ENCODE results near the gene KCNMA1.

Gene KCNMA1

DNA sequence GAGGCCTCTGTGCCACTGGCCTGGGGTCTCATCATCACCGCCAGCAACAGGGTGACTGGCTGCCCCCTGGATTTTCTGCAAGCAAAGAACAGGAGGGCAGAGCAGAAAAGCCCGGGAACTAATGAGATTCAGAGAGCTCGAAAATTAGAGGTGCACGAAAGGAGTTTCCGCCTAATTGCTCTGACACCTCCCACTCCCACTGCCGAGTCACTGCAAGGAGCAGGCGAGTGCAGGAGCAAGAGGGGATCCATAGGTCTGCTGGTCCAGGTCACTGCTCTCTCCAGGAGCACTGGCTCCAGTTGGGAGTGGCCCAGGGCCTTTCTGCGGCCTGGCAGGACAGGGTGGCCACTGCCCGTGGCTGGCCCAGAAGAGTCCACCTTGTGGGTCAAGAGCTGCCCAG is 276.2 kb downstream of the KCNMA1 start:
- no peaks in the 10 kb centered on the region for H3K27me3 ChIP-seq (ENCODE audit: control insufficient read depth, insufficient read depth, low read length)
- no CpG with 5 or more reads among the region's 9 CpGs for WGBS (ENCODE audit: insufficient coverage, insufficient read length)
- no peak overlapping the region for H3K4me3 ChIP-seq (ENCODE audit: low read length)
- H3K27ac ChIP-seq (ENCODE audit: low read length) = no peak overlapping the region
- DNase-seq (ENCODE audit: low read depth, low spot score) = no peak
- 0 out of 2 replicates have a peak, but pooled peaks cover 2% of the 10 kb centered on the region for H3K36me3 ChIP-seq (ENCODE audit: control insufficient read depth, insufficient read depth, low read length)
- H3K4me1 ChIP-seq (ENCODE audit: control insufficient read depth, insufficient read depth, low read length) = peaks cover 2% of the 10 kb centered on the region; the same call in 1 of the 2 replicates
- no peaks in the 10 kb centered on the region; the same call in 1 of the 2 replicates for H3K9me3 ChIP-seq (ENCODE audit: control insufficient read depth, insufficient read depth, low read length)

DNA sequence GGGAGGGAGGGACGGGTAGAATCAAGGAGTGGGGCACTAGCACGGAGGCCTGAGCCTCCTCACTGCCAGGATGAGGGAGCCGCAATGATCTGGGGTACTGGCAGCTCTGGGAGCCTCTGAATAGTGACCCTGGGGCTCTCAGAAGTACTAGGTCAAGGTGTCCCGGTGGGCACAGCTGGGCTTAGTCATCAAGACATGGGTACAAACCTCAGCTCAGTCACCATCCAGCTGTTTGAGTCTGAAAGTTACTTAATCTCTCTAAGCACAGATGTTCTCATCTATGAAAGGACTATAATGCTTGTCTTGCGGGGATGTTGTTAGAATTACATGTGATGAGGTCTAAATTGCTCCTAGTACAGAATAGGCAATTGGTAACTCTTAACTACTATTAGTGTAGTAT is 276.8 kb downstream of the KCNMA1 start:
- no peaks in the 10 kb centered on the region for H3K27me3 ChIP-seq (ENCODE audit: control insufficient read depth, insufficient read depth, low read length)
- H3K36me3 ChIP-seq (ENCODE audit: control insufficient read depth, insufficient read depth, low read length) = 0 out of 2 replicates have a peak, but pooled peaks cover 2% of the 10 kb centered on the region
- H3K4me1 ChIP-seq (ENCODE audit: control insufficient read depth, insufficient read depth, low read length) = peaks cover 2% of the 10 kb centered on the region; the same call in 1 of the 2 replicates
- no peaks in the 10 kb centered on the region; the same call in 1 of the 2 replicates for H3K9me3 ChIP-seq (ENCODE audit: control insufficient read depth, insufficient read depth, low read length)
- DNase-seq (ENCODE audit: low read depth, low spot score) = no peak
- no peak overlapping the region for H3K4me3 ChIP-seq (ENCODE audit: low read length)
- WGBS (ENCODE audit: insufficient coverage, insufficient read length) = no CpG with 5 or more reads among the region's 5 CpGs
- no peak overlapping the region for H3K27ac ChIP-seq (ENCODE audit: low read length)

DNA sequence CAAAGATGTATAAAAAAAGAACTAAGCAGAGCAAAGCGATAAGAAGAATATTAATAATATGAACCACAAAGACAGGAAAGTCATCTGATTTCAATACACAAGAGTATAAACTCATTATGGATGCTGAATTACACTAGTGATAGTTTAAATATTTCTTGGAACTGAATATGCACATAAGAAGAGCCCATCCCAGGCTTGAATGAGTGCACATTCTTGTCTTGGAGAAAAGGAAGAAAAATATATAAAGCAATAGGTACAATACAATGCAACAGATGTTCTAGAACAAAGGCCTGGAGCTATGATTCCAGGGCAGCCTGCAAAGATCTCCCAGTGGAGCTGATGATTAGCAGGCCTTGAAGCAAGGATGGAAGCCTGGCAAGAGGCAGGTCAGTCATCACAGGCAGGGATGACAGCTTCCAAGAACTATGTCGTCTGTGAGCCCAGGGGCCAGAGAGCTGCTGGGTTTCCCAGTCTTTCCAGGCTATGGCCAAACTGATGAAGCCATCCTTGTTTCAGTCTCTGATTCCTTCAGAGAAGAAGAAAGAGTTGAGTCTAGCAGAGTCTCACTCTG is 277.6 kb downstream of the KCNMA1 start:
- DNase-seq (ENCODE audit: low read depth, low spot score) = no peak
- Histone ChIP-seq H3K9me3 (ENCODE audit: control insufficient read depth, insufficient read depth, low read length) (no peaks in the 10 kb centered on the region; the same call in 1 of the 2 replicates), H3K27me3 (ENCODE audit: control insufficient read depth, insufficient read depth, low read length) (no peaks in the 10 kb centered on the region), H3K36me3 (ENCODE audit: control insufficient read depth, insufficient read depth, low read length) (0 out of 2 replicates have a peak, but pooled peaks cover 2% of the 10 kb centered on the region), H3K4me3 (ENCODE audit: low read length) (no peak overlapping the region), H3K4me1 (ENCODE audit: control insufficient read depth, insufficient read depth, low read length) (peaks cover 2% of the 10 kb centered on the region; the same call in 1 of the 2 replicates), H3K27ac (ENCODE audit: low read length) (no peak overlapping the region)
- WGBS (ENCODE audit: insufficient coverage, insufficient read length) = no CpG with 5 or more reads among the region's 2 CpGs

GRCh38 chr10:77359287-77359691 is 278.3 kb downstream of the KCNMA1 start:
- no CpG with 5 or more reads among the region's 9 CpGs for WGBS (ENCODE audit: insufficient coverage, insufficient read length)
- H3K4me3 ChIP-seq (ENCODE audit: low read length) = no peak overlapping the region
- no peaks in the 10 kb centered on the region; the same call in 1 of the 2 replicates for H3K9me3 ChIP-seq (ENCODE audit: control insufficient read depth, insufficient read depth, low read length)
- peaks cover 2% of the 10 kb centered on the region; the same call in 1 of the 2 replicates for H3K4me1 ChIP-seq (ENCODE audit: control insufficient read depth, insufficient read depth, low read length)
- H3K27ac ChIP-seq (ENCODE audit: low read length) = no peak overlapping the region
- 0 out of 2 replicates have a peak, but pooled peaks cover 2% of the 10 kb centered on the region for H3K36me3 ChIP-seq (ENCODE audit: control insufficient read depth, insufficient read depth, low read length)
- H3K27me3 ChIP-seq (ENCODE audit: control insufficient read depth, insufficient read depth, low read length) = no peaks in the 10 kb centered on the region
- DNase-seq (ENCODE audit: low read depth, low spot score) = no peak

GRCh38 chr10:77358656-77359055 is 279.0 kb downstream of the KCNMA1 start:
- H3K27ac ChIP-seq (ENCODE audit: low read length) = no peak overlapping the region
- no peak for DNase-seq (ENCODE audit: low read depth, low spot score)
- H3K27me3 ChIP-seq (ENCODE audit: control insufficient read depth, insufficient read depth, low read length) = no peaks in the 10 kb centered on the region
- H3K36me3 ChIP-seq (ENCODE audit: control insufficient read depth, insufficient read depth, low read length) = 0 out of 2 replicates have a peak, but pooled peaks cover 2% of the 10 kb centered on the region
- WGBS (ENCODE audit: insufficient coverage, insufficient read length) = no CpG with 5 or more reads among the region's 5 CpGs
- peaks cover 2% of the 10 kb centered on the region; the same call in 1 of the 2 replicates for H3K4me1 ChIP-seq (ENCODE audit: control insufficient read depth, insufficient read depth, low read length)
- no peaks in the 10 kb centered on the region; the same call in 1 of the 2 replicates for H3K9me3 ChIP-seq (ENCODE audit: control insufficient read depth, insufficient read depth, low read length)
- no peak overlapping the region for H3K4me3 ChIP-seq (ENCODE audit: low read length)

GRCh38 chr10:77357611-77358310 is 279.8 kb downstream of the KCNMA1 start:
- Histone ChIP-seq H3K9me3 (ENCODE audit: control insufficient read depth, insufficient read depth, low read length) (no peaks in the 10 kb centered on the region; the same call in 1 of the 2 replicates), H3K36me3 (ENCODE audit: control insufficient read depth, insufficient read depth, low read length) (0 out of 2 replicates have a peak, but pooled peaks cover 2% of the 10 kb centered on the region), H3K27ac (ENCODE audit: low read length) (no peak overlapping the region), H3K4me3 (ENCODE audit: low read length) (no peak overlapping the region), H3K27me3 (ENCODE audit: control insufficient read depth, insufficient read depth, low read length) (no peaks in the 10 kb centered on the region), H3K4me1 (ENCODE audit: control insufficient read depth, insufficient read depth, low read length) (peaks cover 2% of the 10 kb centered on the region; the same call in 1 of the 2 replicates)
- WGBS (ENCODE audit: insufficient coverage, insufficient read length) = no CpG with 5 or more reads among the region's 4 CpGs
- DNase-seq (ENCODE audit: low read depth, low spot score) = no peak

DNA sequence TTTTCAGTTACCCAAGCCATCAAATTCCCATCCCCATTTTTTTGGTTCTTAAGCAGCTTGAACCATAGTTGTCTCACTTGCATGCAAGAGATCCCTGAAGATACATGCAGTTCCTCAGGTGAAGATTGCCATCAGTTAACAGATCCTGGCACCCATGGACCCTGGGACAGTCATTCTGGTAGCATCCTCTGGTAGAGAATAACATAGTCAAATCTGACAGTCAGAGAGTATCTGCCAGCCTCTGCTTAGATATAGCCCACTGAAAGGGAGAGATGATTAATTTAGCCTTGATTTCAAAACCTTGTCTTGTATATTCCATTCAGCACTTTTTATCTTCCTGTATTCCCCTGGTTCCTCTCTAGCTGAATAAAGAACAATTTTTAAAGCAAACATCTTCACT is 280.4 kb downstream of the KCNMA1 start:
- Histone ChIP-seq H3K36me3 (ENCODE audit: control insufficient read depth, insufficient read depth, low read length) (0 out of 2 replicates have a peak, but pooled peaks cover 2% of the 10 kb centered on the region), H3K27ac (ENCODE audit: low read length) (no peak overlapping the region), H3K9me3 (ENCODE audit: control insufficient read depth, insufficient read depth, low read length) (no peaks in the 10 kb centered on the region; the same call in 1 of the 2 replicates), H3K27me3 (ENCODE audit: control insufficient read depth, insufficient read depth, low read length) (no peaks in the 10 kb centered on the region), H3K4me3 (ENCODE audit: low read length) (no peak overlapping the region), H3K4me1 (ENCODE audit: control insufficient read depth, insufficient read depth, low read length) (peaks cover 2% of the 10 kb centered on the region; the same call in 1 of the 2 replicates)
- DNase-seq (ENCODE audit: low read depth, low spot score) = no peak

DNA sequence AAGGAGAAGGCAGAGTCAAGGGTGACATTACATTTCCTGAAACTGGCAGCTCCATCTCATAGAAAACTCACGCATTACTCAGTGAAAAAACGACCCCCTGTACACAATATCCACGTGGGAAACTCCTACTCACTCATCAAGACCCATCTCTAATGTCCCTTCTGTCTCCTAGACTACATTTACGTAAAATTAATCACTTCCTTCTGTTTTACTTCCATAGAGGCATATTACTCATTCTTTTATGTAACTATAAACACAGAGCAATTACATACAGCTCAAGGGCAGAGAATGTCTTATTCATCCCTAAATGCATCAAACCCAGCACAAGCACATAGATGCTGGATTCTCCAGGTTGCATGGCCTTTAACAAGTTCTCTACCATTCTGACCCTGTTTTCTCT is 281.8 kb downstream of the KCNMA1 start:
- Histone ChIP-seq H3K27me3 (ENCODE audit: control insufficient read depth, insufficient read depth, low read length) (no peaks in the 10 kb centered on the region), H3K4me3 (ENCODE audit: low read length) (no peak overlapping the region), H3K9me3 (ENCODE audit: control insufficient read depth, insufficient read depth, low read length) (no peaks in the 10 kb centered on the region), H3K36me3 (ENCODE audit: control insufficient read depth, insufficient read depth, low read length) (no peaks in the 10 kb centered on the region), H3K4me1 (ENCODE audit: control insufficient read depth, insufficient read depth, low read length) (no peaks in the 10 kb centered on the region), H3K27ac (ENCODE audit: low read length) (no peak overlapping the region)
- no peak for DNase-seq (ENCODE audit: low read depth, low spot score)
- 100% methylated on average over 1 of the region's 4 CpGs for WGBS (ENCODE audit: insufficient coverage, insufficient read length)

DNA sequence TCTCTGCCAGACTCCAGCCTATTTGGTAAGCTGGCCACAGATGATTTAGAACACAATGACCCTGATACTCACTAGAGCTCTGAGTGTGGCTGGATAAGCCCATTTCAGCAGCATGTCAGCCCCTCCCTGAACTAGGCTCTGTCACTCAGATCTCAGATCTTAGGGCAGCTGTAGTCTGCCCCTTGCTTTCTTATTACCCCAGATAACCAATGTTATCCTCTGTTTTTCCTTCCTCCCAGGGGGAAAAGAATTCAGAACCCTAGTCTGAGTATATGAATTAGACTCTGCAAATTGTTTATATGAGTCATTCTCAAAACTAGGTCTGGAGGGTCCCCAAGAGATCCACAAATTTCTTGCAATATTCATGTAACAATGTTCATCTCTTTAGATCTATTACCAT is 286.2 kb downstream of the KCNMA1 start:
- H3K4me3 ChIP-seq (ENCODE audit: low read length) = no peak overlapping the region
- no peaks in the 10 kb centered on the region for H3K9me3 ChIP-seq (ENCODE audit: control insufficient read depth, insufficient read depth, low read length)
- H3K4me1 ChIP-seq (ENCODE audit: control insufficient read depth, insufficient read depth, low read length) = no peaks in the 10 kb centered on the region
- DNase-seq (ENCODE audit: low read depth, low spot score) = no peak
- H3K36me3 ChIP-seq (ENCODE audit: control insufficient read depth, insufficient read depth, low read length) = no peaks in the 10 kb centered on the region
- no peak overlapping the region for H3K27ac ChIP-seq (ENCODE audit: low read length)
- no peaks in the 10 kb centered on the region for H3K27me3 ChIP-seq (ENCODE audit: control insufficient read depth, insufficient read depth, low read length)

DNA sequence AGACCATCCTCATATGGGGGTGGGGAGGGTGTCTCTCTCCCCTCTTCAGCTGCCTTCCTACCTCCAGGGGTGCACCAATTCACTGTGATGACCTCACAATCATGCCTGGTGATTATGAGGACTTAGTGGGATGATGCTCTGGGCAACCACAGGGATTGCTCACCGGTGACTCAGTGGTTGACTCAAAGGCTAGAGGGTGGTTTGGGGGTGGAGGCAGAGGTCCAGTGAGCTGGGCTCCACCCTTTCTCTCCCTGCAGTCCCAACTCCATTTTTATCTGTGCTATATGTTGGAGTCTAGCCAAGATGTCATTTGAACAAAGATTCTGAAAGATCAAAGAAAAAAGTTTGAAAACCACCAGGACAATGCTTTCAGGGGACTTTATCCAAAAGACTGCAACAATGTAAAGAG is 286.9 kb downstream of the KCNMA1 start:
- DNase-seq (ENCODE audit: low read depth, low spot score) = no peak
- H3K36me3 ChIP-seq (ENCODE audit: control insufficient read depth, insufficient read depth, low read length) = no peaks in the 10 kb centered on the region
- no CpG with 5 or more reads among the region's 1 CpG for WGBS (ENCODE audit: insufficient coverage, insufficient read length)
- no peaks in the 10 kb centered on the region for H3K9me3 ChIP-seq (ENCODE audit: control insufficient read depth, insufficient read depth, low read length)
- no peak overlapping the region for H3K27ac ChIP-seq (ENCODE audit: low read length)
- H3K27me3 ChIP-seq (ENCODE audit: control insufficient read depth, insufficient read depth, low read length) = no peaks in the 10 kb centered on the region
- no peaks in the 10 kb centered on the region for H3K4me1 ChIP-seq (ENCODE audit: control insufficient read depth, insufficient read depth, low read length)
- no peak overlapping the region for H3K4me3 ChIP-seq (ENCODE audit: low read length)

All from iPS DF 6.9 (cell line).